Measurements from ENCODE around the gene ZMYM2. TPM values are rescaled to one million over a fixed set of nuclear protein-coding genes. Genes with fewer than 3 reads are reported as not detected.
A peak's percentile ranks its signal among the peaks of the same experiment; 100 is the strongest.

ZMYM2 gene
- polyA plus RNA-seq, 3 donors: 6.7 to 32.6 (median 8.5) TPM

DNA sequence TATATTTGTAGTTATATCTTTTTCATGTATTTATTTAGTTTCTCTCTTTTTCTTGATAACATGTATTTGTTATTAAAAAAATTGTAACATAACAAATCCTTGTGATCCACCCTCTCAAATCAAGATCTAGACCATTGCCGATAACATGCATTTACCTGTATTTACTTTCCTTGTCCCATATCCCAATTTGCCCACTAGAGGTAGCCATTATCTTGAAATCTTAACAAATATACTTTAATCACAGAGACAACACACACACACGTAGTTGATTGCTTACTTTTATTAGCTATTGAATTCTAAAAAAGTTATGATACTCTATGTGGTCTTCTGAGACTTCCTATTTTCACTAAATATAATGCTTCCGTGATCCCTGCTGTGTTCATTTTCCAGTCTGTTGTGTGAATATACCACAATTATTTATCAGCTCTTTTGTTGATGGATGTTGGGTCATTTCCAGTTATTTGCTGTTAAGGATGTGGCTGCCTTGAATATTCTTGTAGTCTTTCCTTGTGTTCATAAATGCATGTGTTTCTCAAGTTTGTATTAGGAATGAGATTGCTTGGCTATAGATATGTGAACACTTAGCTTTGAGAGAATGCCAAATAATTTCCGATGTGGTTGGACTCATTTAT, 31.3 kb upstream of the ZMYM2 start:
- H3K79me2 ChIP-seq (ENCODE audit: insufficient read depth, low read length): no peaks in the 10 kb centered on the region
- no CpG with 5 or more reads among the region's 4 CpGs for WGBS (ENCODE audit: insufficient coverage)
- H3K4me1 ChIP-seq (ENCODE audit: control insufficient read depth in 1 of 2, insufficient read depth in 2 of 2, low read length in 2 of 2): no peaks in the 10 kb centered on the region
- Mint-ChIP-seq H3K4me1 (no peaks in the 10 kb centered on the region), H3K9me3 (peaks cover 0 to 2% (median 0%) of the 10 kb centered on the region in 7 donors), H3K4me3 (no peak overlapping the region), H3K36me3 (no peaks in the 10 kb centered on the region), H3K27ac (no peak overlapping the region), H3K27me3 (ENCODE audit: low read depth in 3 of 3) (peaks cover 1 to 6% (median 2%) of the 10 kb centered on the region in 3 donors)
- no peak overlapping the region for H3K27ac ChIP-seq (ENCODE audit: low read depth in 1 of 2, low read length in 2 of 2)
- no peaks in the 10 kb centered on the region for H3K27me3 ChIP-seq (ENCODE audit: control insufficient read depth in 2 of 2, insufficient read depth in 2 of 2, low read length in 2 of 2)
- intact Hi-C loops (cut with micrococcal nuclease): no loop called here
- TF ChIP-seq, protein P1, sequence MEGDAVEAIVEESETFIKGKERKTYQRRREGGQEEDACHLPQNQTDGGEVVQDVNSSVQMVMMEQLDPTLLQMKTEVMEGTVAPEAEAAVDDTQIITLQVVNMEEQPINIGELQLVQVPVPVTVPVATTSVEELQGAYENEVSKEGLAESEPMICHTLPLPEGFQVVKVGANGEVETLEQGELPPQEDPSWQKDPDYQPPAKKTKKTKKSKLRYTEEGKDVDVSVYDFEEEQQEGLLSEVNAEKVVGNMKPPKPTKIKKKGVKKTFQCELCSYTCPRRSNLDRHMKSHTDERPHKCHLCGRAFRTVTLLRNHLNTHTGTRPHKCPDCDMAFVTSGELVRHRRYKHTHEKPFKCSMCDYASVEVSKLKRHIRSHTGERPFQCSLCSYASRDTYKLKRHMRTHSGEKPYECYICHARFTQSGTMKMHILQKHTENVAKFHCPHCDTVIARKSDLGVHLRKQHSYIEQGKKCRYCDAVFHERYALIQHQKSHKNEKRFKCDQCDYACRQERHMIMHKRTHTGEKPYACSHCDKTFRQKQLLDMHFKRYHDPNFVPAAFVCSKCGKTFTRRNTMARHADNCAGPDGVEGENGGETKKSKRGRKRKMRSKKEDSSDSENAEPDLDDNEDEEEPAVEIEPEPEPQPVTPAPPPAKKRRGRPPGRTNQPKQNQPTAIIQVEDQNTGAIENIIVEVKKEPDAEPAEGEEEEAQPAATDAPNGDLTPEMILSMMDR (IDR thresholded peaks at IDR 0.05): peak; percentile 58
- H3K4me3 ChIP-seq (replicated peaks in 1 of 3; ENCODE audit: low read depth in 2 of 3, low read length in 3 of 3): no peak overlapping the region
- no peak overlapping the region for H3K4me2 ChIP-seq (replicated peaks; ENCODE audit: extremely low read depth, low read length, poor library complexity, severe bottlenecking)
- H3K9ac ChIP-seq (ENCODE audit: insufficient read depth, low read length, poor library complexity, severe bottlenecking): no peak overlapping the region
- no peak overlapping the region for H2AFZ ChIP-seq (ENCODE audit: insufficient read depth, low read depth, low read length, poor library complexity, severe bottlenecking)
- no peaks in the 10 kb centered on the region for H3K36me3 ChIP-seq (replicated peaks in 1 of 2; ENCODE audit: control insufficient read depth in 1 of 2, insufficient read depth in 2 of 2, low read length in 2 of 2)
- no peaks in the 10 kb centered on the region for H4K20me1 ChIP-seq (ENCODE audit: insufficient read depth, low read length)
- peak; percentile 7 to 24 (median 11) for DNase-seq
- H3K9me3 ChIP-seq (replicated peaks in 1 of 2; ENCODE audit: control insufficient read depth in 1 of 2, insufficient read depth in 1 of 2, low read length in 2 of 2): no peaks in the 10 kb centered on the region

DNA sequence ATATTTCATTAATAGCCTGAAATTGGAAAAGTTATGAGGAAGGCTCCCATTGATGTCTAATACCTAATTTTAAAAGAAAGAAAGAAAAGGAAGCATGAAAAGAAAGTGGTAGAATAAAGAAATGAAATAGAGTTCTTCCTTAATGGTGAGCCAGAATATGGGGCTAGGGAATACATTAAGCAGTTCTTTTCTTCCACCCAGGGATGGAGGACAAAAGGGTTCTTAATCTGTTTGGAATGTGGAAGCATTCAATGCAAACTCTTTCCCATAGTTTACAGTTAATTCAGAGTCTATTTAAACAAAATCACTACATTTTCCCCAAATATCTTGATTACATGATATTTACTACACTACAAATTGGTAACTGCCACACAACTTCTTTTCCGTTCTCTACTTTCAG, 18.4 kb upstream of the ZMYM2 start:
- H3K4me2 ChIP-seq (replicated peaks; ENCODE audit: extremely low read depth, low read length, poor library complexity, severe bottlenecking): no peak overlapping the region
- H3K9ac ChIP-seq (ENCODE audit: insufficient read depth, low read length, poor library complexity, severe bottlenecking): no peak overlapping the region
- no peaks in the 10 kb centered on the region for H3K27me3 ChIP-seq (ENCODE audit: control insufficient read depth in 2 of 2, insufficient read depth in 2 of 2, low read length in 2 of 2)
- no peak overlapping the region for H2AFZ ChIP-seq (ENCODE audit: insufficient read depth, low read depth, low read length, poor library complexity, severe bottlenecking)
- DNase-seq: no peak
- Mint-ChIP-seq H3K9me3 (peaks cover 0 to 5% (median 0%) of the 10 kb centered on the region in 7 donors), H3K36me3 (no peaks in the 10 kb centered on the region), H3K4me3 (no peak overlapping the region), H3K27me3 (ENCODE audit: low read depth in 3 of 3) (peaks cover 0 to 9% (median 3%) of the 10 kb centered on the region in 3 donors), H3K27ac (no peak overlapping the region), H3K4me1 (no peaks in the 10 kb centered on the region)
- H3K27ac ChIP-seq (ENCODE audit: low read depth in 1 of 2, low read length in 2 of 2): no peak overlapping the region
- H3K4me3 ChIP-seq (replicated peaks in 1 of 3; ENCODE audit: low read depth in 2 of 3, low read length in 3 of 3): no peak overlapping the region
- no peaks in the 10 kb centered on the region for H3K36me3 ChIP-seq (replicated peaks in 1 of 2; ENCODE audit: control insufficient read depth in 1 of 2, insufficient read depth in 2 of 2, low read length in 2 of 2)
- TF ChIP-seq, protein P1 (IDR thresholded peaks at IDR 0.05): no peak
- no peaks in the 10 kb centered on the region for H3K4me1 ChIP-seq (ENCODE audit: control insufficient read depth in 1 of 2, insufficient read depth in 2 of 2, low read length in 2 of 2)
- 100% methylated on average over 1 of the region's 1 CpG for WGBS (ENCODE audit: insufficient coverage)
- intact Hi-C loops (cut with micrococcal nuclease): no loop called here
- H3K79me2 ChIP-seq (ENCODE audit: insufficient read depth, low read length): no peaks in the 10 kb centered on the region
- no peaks in the 10 kb centered on the region for H4K20me1 ChIP-seq (ENCODE audit: insufficient read depth, low read length)
- H3K9me3 ChIP-seq (replicated peaks in 1 of 2; ENCODE audit: control insufficient read depth in 1 of 2, insufficient read depth in 1 of 2, low read length in 2 of 2): no peaks in the 10 kb centered on the region
